NCI-H524 treated with DMSO at 0.1 percent for 48 hours (cell line): ENCODE measurements around the gene TMEM144.
"Not testable (repeated sequence)": the region's sequence is repeated elsewhere in the genome, so short reads cannot be mapped to it uniquely, and the experiment has no call there.

Experiments
- DNase-seq: peaks from one replicate; lab custom pipeline; 2025; lab: John Stamatoyannopoulos, UW

The TMEM144 gene

GRCh38 chr4:158236304-158237030, 26.2 kb downstream of the TMEM144 start:
- DNase-seq, result no peak

- DNase-seq, result no peak
Measured at GRCh38 chr4:158238575-158238974, 28.3 kb downstream of the TMEM144 start.

DNA sequence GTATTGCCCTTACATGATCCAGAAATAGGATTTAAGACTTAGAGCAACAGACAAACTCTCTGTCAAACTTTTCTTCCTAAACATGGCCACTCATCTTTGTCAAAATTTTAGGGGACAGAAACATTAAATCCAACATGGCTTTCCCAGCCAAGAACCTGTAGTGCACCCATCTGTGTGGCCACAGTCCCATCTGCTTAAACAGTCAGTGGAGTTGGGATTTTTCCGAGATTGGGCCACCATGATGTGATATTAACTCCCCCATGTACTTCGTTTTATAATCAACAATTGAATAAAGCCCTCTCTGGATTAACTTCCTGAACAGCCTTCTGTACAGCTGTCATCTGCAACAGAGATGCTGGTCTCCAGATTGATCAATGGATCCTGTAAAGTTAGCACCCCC, 28.9 kb downstream of the TMEM144 start:
- no peak for DNase-seq

DNA sequence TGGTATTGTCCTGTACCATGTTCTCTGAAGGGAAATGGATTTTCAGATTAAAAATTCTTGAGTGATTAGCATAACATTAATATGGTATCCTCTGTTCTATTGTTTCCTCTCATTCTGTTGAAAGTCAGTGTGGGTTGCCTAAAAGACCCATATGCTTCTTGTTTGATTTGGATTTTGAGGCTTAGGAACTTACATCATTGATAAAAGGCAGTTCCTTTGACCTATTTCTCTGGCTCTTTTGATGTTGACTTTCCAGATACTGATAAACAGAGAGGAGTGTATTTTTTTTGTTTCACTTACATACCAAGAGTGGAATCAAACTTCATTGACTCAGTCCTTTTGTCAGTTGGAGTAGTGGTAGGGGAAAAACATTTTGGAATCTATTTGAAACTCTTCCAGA, 32.8 kb downstream of the TMEM144 start:
- no peak for DNase-seq

- no peak for DNase-seq
Measured at GRCh38 chr4:158250321-158250720, 40.0 kb downstream of the TMEM144 start.

GRCh38 chr4:158253350-158253980, 43.2 kb downstream of the TMEM144 start:
- no peak for DNase-seq

- DNase-seq, result no peak
Measured at GRCh38 chr4:158254292-158254691, 44.0 kb downstream of the TMEM144 start.

DNA sequence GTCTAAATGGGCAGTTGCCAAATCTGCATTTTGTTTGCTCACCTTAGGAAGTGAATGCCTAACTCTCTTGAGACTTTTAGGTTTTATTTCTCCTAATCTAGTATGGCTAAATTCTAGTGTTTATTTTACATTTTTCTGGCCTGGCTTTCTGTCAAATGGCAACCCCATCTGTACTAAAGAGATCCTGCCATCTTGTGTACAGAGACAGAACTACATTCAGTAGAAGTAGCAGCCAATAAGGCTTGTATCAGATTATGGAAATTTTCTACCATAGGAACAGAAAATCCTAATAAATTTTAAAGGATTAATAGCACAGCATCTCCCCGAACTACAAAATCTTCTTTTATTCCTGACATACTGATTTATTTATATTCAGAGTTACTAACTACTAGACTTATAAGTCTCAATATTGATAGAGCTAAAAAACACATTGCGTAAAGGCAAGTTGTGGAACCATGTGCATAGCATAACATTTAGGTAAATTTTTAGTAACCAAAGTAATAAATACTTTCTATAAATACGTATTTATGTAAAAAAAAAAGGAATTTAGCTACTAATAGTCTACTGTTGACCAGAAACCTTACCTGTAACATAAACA, 45.5 kb downstream of the TMEM144 start:
- no peak for DNase-seq

- no peak for DNase-seq
Measured at GRCh38 chr4:158259955-158260575, 49.8 kb downstream of the TMEM144 start.

DNA sequence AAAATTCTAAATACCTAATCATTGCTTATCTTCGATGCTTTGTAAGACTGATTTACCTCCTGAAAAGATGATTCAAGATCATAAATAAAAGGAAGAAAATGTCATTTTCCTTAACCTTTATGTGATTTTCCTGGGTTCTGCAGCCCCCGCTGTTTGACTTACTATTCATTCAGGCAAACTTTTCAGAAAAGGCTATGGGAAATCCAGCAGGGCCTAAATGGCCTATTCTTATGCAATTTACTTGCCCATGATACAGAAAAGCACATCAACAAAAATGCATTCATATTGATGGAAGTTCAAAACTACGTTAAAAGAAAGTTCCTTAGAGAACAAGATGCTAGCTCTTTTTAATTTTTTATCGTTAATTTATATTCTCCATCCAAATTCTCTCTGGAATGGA, 51.2 kb downstream of the TMEM144 start:
- DNase-seq, result no peak

GRCh38 chr4:158268553-158268952, 58.3 kb downstream of the TMEM144 start:
- DNase-seq, result no peak

GRCh38 chr4:158274636-158275035, 64.3 kb downstream of the TMEM144 start:
- no peak for DNase-seq

DNA sequence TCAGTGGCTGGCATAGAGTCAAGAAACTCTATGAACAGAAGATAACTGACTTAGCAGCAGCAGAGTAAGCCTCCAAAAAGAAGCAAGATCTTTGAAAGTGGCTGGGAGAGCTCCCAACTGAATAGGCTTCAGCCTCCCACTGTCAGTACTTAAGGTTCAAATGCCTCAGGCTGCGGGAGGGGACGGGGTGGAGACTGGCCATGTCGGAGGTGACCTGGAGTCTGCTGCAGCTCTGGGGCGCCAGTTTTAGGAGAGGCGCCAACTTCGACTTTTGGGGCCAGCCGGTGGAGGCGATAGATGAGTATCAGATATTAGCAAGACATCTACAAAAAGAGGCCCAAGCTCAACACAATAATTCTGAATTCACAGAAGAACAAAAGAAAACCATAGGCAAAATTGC, 67.3 kb downstream of the TMEM144 start:
- DNase-seq, result no peak

GRCh38 chr4:158279052-158279451, 68.8 kb downstream of the TMEM144 start:
- not testable (repeated sequence) for DNase-seq

GRCh38 chr4:158280856-158281255, 70.6 kb downstream of the TMEM144 start:
- no peak for DNase-seq

GRCh38 chr4:158282252-158282651, 72.0 kb downstream of the TMEM144 start:
- DNase-seq, result no peak

GRCh38 chr4:158285429-158286216, 75.3 kb downstream of the TMEM144 start:
- DNase-seq, result no peak

GRCh38 chr4:158290912-158291311, 80.6 kb downstream of the TMEM144 start:
- no peak for DNase-seq

GRCh38 chr4:158291334-158292055, 81.2 kb downstream of the TMEM144 start:
- DNase-seq, result no peak

DNA sequence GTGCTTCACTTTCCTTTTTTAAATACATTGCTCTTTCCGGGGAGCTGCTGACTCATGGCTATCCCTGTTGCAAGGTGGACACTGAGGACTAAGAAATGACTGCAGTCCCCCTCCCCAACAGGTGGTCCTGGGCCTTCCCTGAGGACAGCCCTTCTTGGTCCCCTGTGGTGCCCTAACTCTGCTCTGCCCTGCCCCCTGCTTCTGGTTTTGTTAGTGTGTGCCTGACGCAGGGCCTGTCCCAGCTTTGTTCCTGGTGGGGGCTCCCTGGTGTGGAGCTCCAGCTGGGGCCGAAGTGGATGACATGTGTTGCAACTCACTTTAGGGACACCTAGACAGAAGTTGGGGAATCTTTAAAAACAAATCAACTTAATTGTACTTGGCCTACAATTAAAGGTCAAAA, 81.9 kb downstream of the TMEM144 start:
- DNase-seq, result no peak

- DNase-seq, result no peak
Measured at GRCh38 chr4:158295053-158295452, 84.8 kb downstream of the TMEM144 start.
